Measurements from ENCODE around the gene ALCAM. TPM values are rescaled to one million over a fixed set of nuclear protein-coding genes. Genes with fewer than 3 reads are reported as not detected.

The ALCAM gene
- total and polyA plus RNA-seq, 2 of the 8 experiments (the other 6 are each of a cell fraction or from before 2014, with no cell fraction given) = 10.8 to 33.0 TPM

DNA sequence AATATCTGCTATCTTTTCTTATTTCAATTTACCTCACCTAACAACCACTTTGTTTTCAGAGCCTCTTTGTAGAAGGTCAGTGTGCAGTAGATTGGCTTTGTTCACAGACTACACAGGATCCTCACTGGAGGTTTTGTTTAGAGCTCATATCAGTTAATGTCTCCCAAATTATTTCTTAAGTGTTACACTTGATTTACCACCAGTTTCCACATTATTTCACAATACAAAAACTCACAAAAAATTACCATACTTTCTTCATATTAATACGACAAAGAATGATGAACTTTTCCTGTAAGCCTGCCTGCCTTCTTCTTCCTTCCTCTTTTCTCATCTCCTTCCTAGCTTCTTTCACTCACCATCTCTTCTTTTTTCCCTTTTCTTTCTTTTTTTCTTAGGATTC lies 133.3 kb downstream of the ALCAM start:
- H3K79me1 ChIP-seq (ENCODE audit: low read depth, low read length) = no peaks in the 10 kb centered on the region
- H3K4me3 ChIP-seq (ENCODE audit: extremely low read depth in 1 of 4, insufficient read depth in 2 of 4, low read depth in 3 of 4, low read length in 4 of 4) = no peak overlapping the region
- FAIRE-seq (no peak), DNase-seq (ENCODE audit: low read depth in 1 of 2, low spot score in 2 of 2) (no peak)
- H3K27ac ChIP-seq (ENCODE audit: low read depth, low read length) = no peak overlapping the region
- H2BK20ac ChIP-seq (ENCODE audit: low read length) = no peak overlapping the region
- no peak overlapping the region for H2BK5ac ChIP-seq (ENCODE audit: low read depth, low read length)
- no peaks in the 10 kb centered on the region for H3K36me3 ChIP-seq (ENCODE audit: control insufficient read depth in 2 of 4, insufficient read depth in 4 of 4, low read length in 3 of 4)
- H2AFZ ChIP-seq (ENCODE audit: low read length) = no peak overlapping the region
- no peak overlapping the region for H3K23ac ChIP-seq (ENCODE audit: insufficient read length)
- H3K56ac ChIP-seq (replicated peaks; ENCODE audit: insufficient read length, low read depth, low read length) = no peak overlapping the region
- no peaks in the 10 kb centered on the region for H4K20me1 ChIP-seq (replicated peaks in 1 of 2; ENCODE audit: control insufficient read depth in 1 of 2, insufficient read depth in 2 of 2, low read length in 2 of 2)
- H3K4me2 ChIP-seq (ENCODE audit: insufficient read depth in 1 of 2, low read depth in 2 of 2, low read length in 2 of 2) = no peak overlapping the region
- no peak overlapping the region for H4K8ac ChIP-seq (ENCODE audit: extremely low read depth, insufficient read depth, low read length)
- no peaks in the 10 kb centered on the region; the same call in 1 of the 2 replicates for H3K23me2 ChIP-seq (ENCODE audit: low read depth, low read length)
- H3K79me2 ChIP-seq (ENCODE audit: control insufficient read depth in 1 of 2, insufficient read depth in 2 of 2, low read length in 2 of 2) = no peaks in the 10 kb centered on the region
- H4K91ac ChIP-seq (replicated peaks; ENCODE audit: insufficient read length, low read length) = no peak overlapping the region
- H2BK12ac ChIP-seq (ENCODE audit: low read depth, low read length) = no peak overlapping the region
- 0 to 100% methylated on average over 1 of the region's 1 CpG for whole genome bisulfite sequencing, 2 experiments (ENCODE audit: extremely low coverage in 1 of 2, insufficient coverage in 1 of 2, insufficient read length in 1 of 2, insufficient replicate concordance in 2 of 2, low coverage in 1 of 2, low lambda C conversion rate in 2 of 2, missing lambda C conversion rate in 1 of 2)
- H3K18ac ChIP-seq (ENCODE audit: extremely low read depth, low read length) = no peak overlapping the region
- H3K14ac ChIP-seq (ENCODE audit: insufficient read length) = no peak overlapping the region
- H2BK120ac ChIP-seq (replicated peaks; ENCODE audit: low read depth, low read length) = no peak overlapping the region
- H2AK5ac ChIP-seq (ENCODE audit: low read depth, low read length) = no peak overlapping the region
- no peaks in the 10 kb centered on the region for H3K27me3 ChIP-seq (replicated peaks in 1 of 4; ENCODE audit: control insufficient read depth in 3 of 4, extremely low read depth in 1 of 4, insufficient read depth in 3 of 4, low read length in 3 of 4)
- H3K4me1 ChIP-seq (replicated peaks in 1 of 4; ENCODE audit: control insufficient read depth in 3 of 4, insufficient read depth in 4 of 4, low read length in 3 of 4) = peaks cover 0 to 6% (median 3%) of the 10 kb centered on the region in 4 experiments; a peak in 3 of 7 replicates
- no peak overlapping the region for H3K9ac ChIP-seq (replicated peaks in 1 of 4; ENCODE audit: extremely low read depth in 1 of 4, low read depth in 3 of 4, low read length in 3 of 4)
- ChIA-PET POLR2A (ENCODE audit: partially characterized antibody) (no interaction called here), CTCF (ENCODE audit: partially characterized antibody) (no interaction called here)
- no peak overlapping the region for H3K4ac ChIP-seq (replicated peaks; ENCODE audit: insufficient read length, low read depth, low read length)
- H4K5ac ChIP-seq (ENCODE audit: insufficient read length, low read depth, low read length) = no peak overlapping the region
- H2BK15ac ChIP-seq (ENCODE audit: low read length) = no peak overlapping the region
- H3K9me3 ChIP-seq (ENCODE audit: insufficient read depth in 2 of 2, low read depth in 1 of 2, low read length in 1 of 2) = no peaks in the 10 kb centered on the region
- TF ChIP-seq JUND (IDR thresholded peaks at IDR 0.05; ENCODE audit: low read length) (no peak), EGR1 (IDR thresholded peaks at IDR 0.05; ENCODE audit: borderline replicate concordance, low read depth, low read length) (no peak), FOSL1 (IDR thresholded peaks at IDR 0.05; ENCODE audit: insufficient read depth, low read depth, low read length) (no peak), JUN (IDR thresholded peaks at IDR 0.05; ENCODE audit: low read depth, low read length) (no peak), POU5F1 (IDR thresholded peaks at IDR 0.05; ENCODE audit: low read depth, low read length) (no peak), USF2 (IDR thresholded peaks at IDR 0.05; ENCODE audit: low read length) (no peak), SP4 (IDR thresholded peaks at IDR 0.05; ENCODE audit: low read length) (no peak), CTBP2 (IDR thresholded peaks at IDR 0.05; ENCODE audit: borderline replicate concordance, insufficient read depth, insufficient read length, low read length) (no peak), SP1 (IDR thresholded peaks at IDR 0.05; ENCODE audit: low read depth, low read length) (no peak), CHD1 (IDR thresholded peaks at IDR 0.05; ENCODE audit: low read depth, low read length) (no peak), SUZ12 (IDR thresholded peaks at IDR 0.05; ENCODE audit: low read length) (no peak)
- TF ChIP-seq, protein P1, sequence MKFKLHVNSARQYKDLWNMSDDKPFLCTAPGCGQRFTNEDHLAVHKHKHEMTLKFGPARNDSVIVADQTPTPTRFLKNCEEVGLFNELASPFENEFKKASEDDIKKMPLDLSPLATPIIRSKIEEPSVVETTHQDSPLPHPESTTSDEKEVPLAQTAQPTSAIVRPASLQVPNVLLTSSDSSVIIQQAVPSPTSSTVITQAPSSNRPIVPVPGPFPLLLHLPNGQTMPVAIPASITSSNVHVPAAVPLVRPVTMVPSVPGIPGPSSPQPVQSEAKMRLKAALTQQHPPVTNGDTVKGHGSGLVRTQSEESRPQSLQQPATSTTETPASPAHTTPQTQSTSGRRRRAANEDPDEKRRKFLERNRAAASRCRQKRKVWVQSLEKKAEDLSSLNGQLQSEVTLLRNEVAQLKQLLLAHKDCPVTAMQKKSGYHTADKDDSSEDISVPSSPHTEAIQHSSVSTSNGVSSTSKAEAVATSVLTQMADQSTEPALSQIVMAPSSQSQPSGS (IDR thresholded peaks at IDR 0.05; ENCODE audit: low read length) = no peak

Measured in H1 (cell line).